Glutamatergic neuron (in vitro differentiated cells): ENCODE results near the gene DLG4. TPM values are rescaled to one million over a fixed set of nuclear protein-coding genes. Genes with fewer than 3 reads are reported as not detected.
A peak's percentile ranks its signal among the peaks of the same experiment; 100 is the strongest.

ENCODE experiments used
- DNase-seq: peaks from one replicate; pipeline ENCODE4 v3.0.0; 2022
- H3K27ac Mint-ChIP-seq: one replicate; pipeline ENCODE4 v1.8.0; 2020; ENCODE audit warnings: mild to moderate bottlenecking, mixed read lengths, inconsistent platforms; ENCODE audit not compliant: unreplicated experiment
- H3K27me3 Mint-ChIP-seq: one replicate; pipeline ENCODE4 v1.8.0; 2020; ENCODE audit warnings: mild to moderate bottlenecking, moderate library complexity, mixed read lengths, inconsistent platforms; ENCODE audit not compliant: unreplicated experiment
- H3K36me3 Mint-ChIP-seq: one replicate; pipeline ENCODE4 v1.8.0; 2020; ENCODE audit warnings: mild to moderate bottlenecking, mixed read lengths, inconsistent platforms; ENCODE audit not compliant: unreplicated experiment
- H3K4me1 Mint-ChIP-seq: one replicate; pipeline ENCODE4 v1.8.0; 2020; ENCODE audit warnings: mild to moderate bottlenecking, low read depth, mixed read lengths, inconsistent platforms; ENCODE audit not compliant: unreplicated experiment
- H3K4me3 Mint-ChIP-seq: one replicate; pipeline ENCODE4 v1.8.0; 2020; ENCODE audit warnings: mild to moderate bottlenecking, mixed read lengths, inconsistent platforms; ENCODE audit not compliant: unreplicated experiment
- H3K9me3 Mint-ChIP-seq: one replicate; pipeline ENCODE4 v1.8.0; 2020; ENCODE audit warnings: mild to moderate bottlenecking, moderate library complexity, mixed read lengths, inconsistent platforms; ENCODE audit not compliant: unreplicated experiment
- CTCF ChIP-seq: fragments of 200-600 bp; sonication (generic); IDR thresholded peaks from one replicate; pipeline ENCODE4 v1.5.0; 2021; ENCODE audit not compliant: partially characterized antibody, unreplicated experiment
- total RNA-seq: library from RNA; stranded (reverse); fragmentation: NEBNext Ultra II Directional; extraction: Animal tissue kit (Norgen Biotek cat#: 25700); gene quantifications from one replicate; pipeline ENCODE4 v1.2.1, GENCODE V29; 2021; ENCODE audit not compliant: unreplicated experiment

DLG4 gene
- total RNA-seq, 1 donor from 2014 or later, result 157 TPM

DNA sequence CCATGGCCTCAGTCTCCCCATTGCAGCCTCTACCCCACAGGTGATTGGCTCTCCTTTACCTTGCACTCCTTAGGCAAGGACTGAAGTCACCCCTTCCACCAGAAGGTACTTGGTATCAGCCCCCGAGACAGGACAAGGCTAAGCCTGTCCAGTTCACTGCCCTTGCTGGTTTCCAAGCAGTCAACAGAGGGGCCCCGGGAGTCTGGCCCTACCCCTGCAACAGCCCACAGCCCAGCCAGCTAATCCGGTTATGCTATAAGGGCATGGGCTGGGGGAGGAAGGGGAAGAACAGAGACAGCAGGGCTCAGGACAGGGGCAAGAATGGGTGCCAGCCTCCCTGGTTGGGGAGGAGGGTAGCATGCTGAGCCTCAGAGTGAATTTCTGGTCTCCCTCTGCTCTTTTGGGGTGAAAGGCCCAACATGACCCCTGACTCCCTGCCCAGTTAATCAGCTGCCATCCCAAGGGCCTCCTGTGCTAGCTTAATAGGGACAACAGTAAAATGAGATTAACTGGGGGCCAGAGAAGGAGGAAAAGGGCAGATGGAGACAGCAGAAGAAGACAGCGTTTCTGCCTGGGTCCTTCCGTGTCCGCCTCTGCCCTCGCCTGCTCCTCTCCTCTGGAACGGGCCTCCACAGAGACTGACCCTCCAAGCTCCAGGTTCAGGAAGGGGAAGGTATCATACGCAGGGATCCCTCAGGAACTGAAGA is 10.7 kb downstream of the DLG4 start:
- H3K9me3 Mint-ChIP-seq, result peaks cover 20% of the 10 kb centered on the region
- peaks cover 49% of the 10 kb centered on the region for H3K4me1 Mint-ChIP-seq
- peaks cover 29% of the 10 kb centered on the region for H3K27me3 Mint-ChIP-seq
- H3K4me3 Mint-ChIP-seq, result peak overlapping the region; percentile 76
- DNase-seq, result no peak
- TF ChIP-seq CTCF, result no peak
- no peaks in the 10 kb centered on the region for H3K36me3 Mint-ChIP-seq
- H3K27ac Mint-ChIP-seq, result peak overlapping the region; percentile 66

DNA sequence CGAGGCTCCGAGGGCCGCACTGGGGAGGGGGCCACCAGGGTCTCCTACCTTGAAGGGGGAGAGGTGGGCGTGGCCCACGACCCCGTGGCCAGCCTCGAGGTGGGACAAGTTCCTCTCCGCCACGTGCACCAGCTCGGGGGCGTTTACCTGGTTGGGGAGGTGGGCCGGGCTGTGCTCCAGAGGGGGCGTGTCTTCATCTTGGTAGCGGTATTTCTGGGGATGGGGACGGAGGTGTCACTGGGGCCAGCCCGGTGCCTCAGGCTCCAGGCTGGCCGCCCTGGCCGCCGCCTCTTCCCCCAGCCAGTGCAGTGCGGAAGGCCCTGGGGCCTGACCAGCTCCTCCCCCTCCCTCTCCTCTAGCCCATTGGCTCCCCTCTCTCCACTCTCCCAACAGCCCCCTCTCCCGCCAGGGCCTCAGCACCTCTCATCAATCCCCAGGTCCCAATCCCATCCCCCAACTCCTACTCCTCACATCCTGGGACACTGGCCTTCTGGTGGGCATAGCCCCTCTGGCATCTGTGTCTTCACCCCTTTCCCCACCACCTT is 11.5 kb downstream of the DLG4 start:
- Mint-ChIP-seq H3K27ac (peak overlapping the region; percentile 66), H3K4me3 (peak overlapping the region; percentile 76), H3K27me3 (peaks cover 27% of the 10 kb centered on the region), H3K36me3 (no peaks in the 10 kb centered on the region), H3K4me1 (peaks cover 46% of the 10 kb centered on the region), H3K9me3 (peaks cover 20% of the 10 kb centered on the region)
- no peak for TF ChIP-seq CTCF
- no peak for DNase-seq

DNA sequence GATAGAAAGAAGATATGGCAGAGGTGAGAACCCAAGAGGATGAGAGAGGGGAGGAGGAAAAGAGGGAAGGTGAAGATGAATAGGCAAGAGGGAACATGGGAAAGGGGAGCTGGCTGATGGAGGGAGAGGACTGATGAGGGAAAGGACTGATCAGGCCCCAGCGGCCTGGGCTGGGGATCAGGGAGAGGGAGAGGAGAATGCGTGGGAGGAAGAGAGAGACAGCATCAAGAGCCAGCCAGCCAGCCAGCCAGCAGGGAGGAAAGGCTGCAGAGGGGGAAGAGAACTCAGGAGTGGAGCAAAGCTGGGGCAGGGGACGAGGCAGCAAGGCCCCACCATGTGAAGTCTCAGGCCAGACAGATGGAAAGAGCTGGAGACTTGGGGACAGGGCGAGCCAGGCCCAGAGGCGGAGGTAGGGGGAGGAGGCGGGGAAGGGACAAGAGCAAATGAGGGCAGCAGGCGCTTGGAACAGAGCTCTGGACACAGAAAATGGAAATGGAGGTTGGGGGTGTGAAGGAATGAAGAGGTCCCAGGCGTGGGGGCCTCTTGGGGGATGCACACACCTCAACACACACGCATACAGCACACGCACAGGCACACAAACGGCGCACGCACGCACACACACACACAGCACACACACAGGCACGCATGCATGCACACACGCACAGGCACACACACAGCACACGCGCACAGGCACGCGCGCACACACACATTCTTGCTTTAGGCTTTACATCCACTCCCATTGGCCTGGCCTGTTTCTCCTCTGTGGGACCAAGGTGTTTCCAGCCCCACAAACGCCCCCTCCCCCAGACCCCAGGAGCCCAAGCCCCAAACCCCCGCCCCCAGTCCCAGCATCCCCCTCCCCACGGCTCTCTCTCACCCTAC is 12.3 kb downstream of the DLG4 start:
- Mint-ChIP-seq H3K27me3 (peaks cover 28% of the 10 kb centered on the region), H3K4me3 (peak overlapping the region; percentile 85), H3K9me3 (peaks cover 20% of the 10 kb centered on the region), H3K36me3 (no peaks in the 10 kb centered on the region), H3K4me1 (peaks cover 47% of the 10 kb centered on the region), H3K27ac (peak overlapping the region; percentile 89)
- TF ChIP-seq CTCF, result no peak
- no peak for DNase-seq

GRCh38 chr17:7205561-7205960 is 14.1 kb downstream of the DLG4 start:
- Mint-ChIP-seq H3K9me3 (peaks cover 17% of the 10 kb centered on the region), H3K27me3 (peaks cover 24% of the 10 kb centered on the region), H3K4me1 (peaks cover 40% of the 10 kb centered on the region), H3K27ac (peak overlapping the region; percentile 98), H3K4me3 (peak overlapping the region; percentile 85), H3K36me3 (no peaks in the 10 kb centered on the region)
- TF ChIP-seq CTCF, result no peak
- no peak for DNase-seq
